ENCODE data around the gene UBE2E1. TPM values are rescaled to one million over a fixed set of nuclear protein-coding genes. Genes with fewer than 3 reads are reported as not detected.

Gene UBE2E1
- total and polyA plus RNA-seq, 2 experiments from 2014 or later: 9.0 to 65.3 TPM

DNA sequence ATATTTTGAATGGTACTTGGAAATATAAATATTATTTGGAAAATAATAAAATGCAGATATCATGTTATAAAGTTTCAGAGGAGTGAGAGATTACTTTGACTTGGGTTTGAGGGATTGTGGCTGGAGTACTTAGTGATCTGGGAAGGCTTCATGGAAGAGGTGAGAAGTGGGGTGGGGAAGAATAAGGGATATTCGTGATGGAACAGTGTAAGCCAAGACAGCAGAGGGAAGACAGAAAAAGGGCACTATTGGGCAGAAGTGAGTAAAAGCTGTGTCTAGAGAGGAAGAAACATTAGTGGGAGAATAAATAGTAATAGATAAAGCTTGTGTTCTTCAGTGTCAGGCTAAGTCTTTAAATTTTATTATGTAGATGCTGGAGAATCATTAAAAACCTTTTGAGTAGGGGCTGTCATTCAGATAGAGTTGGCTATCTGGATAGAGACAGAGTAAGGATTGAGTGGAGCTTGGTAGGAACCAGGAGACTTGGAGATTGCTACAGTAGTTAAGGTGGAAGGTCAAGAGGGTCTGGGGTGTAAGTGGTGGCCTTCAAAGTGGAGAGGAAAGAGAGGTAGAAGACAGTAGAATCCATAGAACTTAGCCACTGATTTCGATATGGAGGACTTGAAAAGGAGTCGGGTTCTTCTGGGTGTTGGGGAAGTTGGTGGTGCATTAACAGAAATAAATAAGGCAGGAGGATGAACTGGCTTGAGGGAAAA is 11.9 kb downstream of the UBE2E1 start:
- WGBS, 2 experiments (ENCODE audit: low coverage in 1 of 2, low lambda C conversion rate in 2 of 2, missing lambda C conversion rate in 2 of 2): 98 to 99% methylated on average over 3 of the region's 3 CpGs
- TF ChIP-seq EZH2phosphoT487 (IDR thresholded peaks at IDR 0.05; ENCODE audit: insufficient read depth, low read depth): no peak
- TF ChIP-seq EZH2 (IDR thresholded peaks at IDR 0.05; ENCODE audit: insufficient read depth, poor library complexity, severe bottlenecking): no peak
- no peaks in the 10 kb centered on the region for H3K4me1 ChIP-seq (ENCODE audit: insufficient read depth)
- H4K20me1 ChIP-seq (ENCODE audit: insufficient read depth): 0 out of 2 replicates have a peak, but pooled peaks cover 10% of the 10 kb centered on the region
- no peaks in the 10 kb centered on the region for H3F3A ChIP-seq (ENCODE audit: insufficient read depth)
- H3K4me3 ChIP-seq: no peak overlapping the region
- no peaks in the 10 kb centered on the region for H3K36me3 ChIP-seq (ENCODE audit: low read depth)
- in situ Hi-C loops (cut with MboI): no loop called here
- no peak overlapping the region for H2AFZ ChIP-seq
- DNase-seq: no peak
- H3K4me2 ChIP-seq (ENCODE audit: unreplicated experiment): no peak overlapping the region
- no peak overlapping the region for H3K9ac ChIP-seq
- H3K79me2 ChIP-seq (ENCODE audit: insufficient read depth): peaks cover 97% of the 10 kb centered on the region
- no peaks in the 10 kb centered on the region for H3K9me2 ChIP-seq (ENCODE audit: insufficient read depth)
- H3K27me3 ChIP-seq (replicated peaks; ENCODE audit: insufficient read depth): no peaks in the 10 kb centered on the region
- no peak overlapping the region for H3K27ac ChIP-seq
- no peaks in the 10 kb centered on the region for H3K9me3 ChIP-seq (ENCODE audit: low read depth)

GRCh38 chr3:23819599-23820360 is 14.0 kb downstream of the UBE2E1 start:
- WGBS, 2 experiments (ENCODE audit: low coverage in 1 of 2, low lambda C conversion rate in 2 of 2, missing lambda C conversion rate in 2 of 2): 64 to 71% methylated on average over 5 of the region's 5 CpGs
- no peaks in the 10 kb centered on the region for H3K9me3 ChIP-seq (ENCODE audit: low read depth)
- H4K20me1 ChIP-seq (ENCODE audit: insufficient read depth): peaks cover 10% of the 10 kb centered on the region; the same call in 1 of the 2 replicates
- no peaks in the 10 kb centered on the region for H3K4me1 ChIP-seq (ENCODE audit: insufficient read depth)
- no peak overlapping the region for H3K4me2 ChIP-seq (ENCODE audit: unreplicated experiment)
- no peak overlapping the region for H3K4me3 ChIP-seq
- no peak overlapping the region for H3K9ac ChIP-seq
- no peaks in the 10 kb centered on the region for H3F3A ChIP-seq (ENCODE audit: insufficient read depth)
- no peaks in the 10 kb centered on the region for H3K36me3 ChIP-seq (ENCODE audit: low read depth)
- no peaks in the 10 kb centered on the region for H3K27me3 ChIP-seq (replicated peaks; ENCODE audit: insufficient read depth)
- peaks cover 96% of the 10 kb centered on the region for H3K79me2 ChIP-seq (ENCODE audit: insufficient read depth)
- H3K27ac ChIP-seq: no peak overlapping the region
- in situ Hi-C loops (cut with MboI): no loop called here
- DNase-seq: no peak
- no peaks in the 10 kb centered on the region for H3K9me2 ChIP-seq (ENCODE audit: insufficient read depth)
- TF ChIP-seq EZH2phosphoT487 (IDR thresholded peaks at IDR 0.05; ENCODE audit: insufficient read depth, low read depth) (no peak), EZH2 (IDR thresholded peaks at IDR 0.05; ENCODE audit: insufficient read depth, poor library complexity, severe bottlenecking) (no peak)
- no peak overlapping the region for H2AFZ ChIP-seq

- Histone ChIP-seq H4K20me1 (ENCODE audit: insufficient read depth) (peaks cover 10% of the 10 kb centered on the region; the same call in 1 of the 2 replicates), H3K4me2 (ENCODE audit: unreplicated experiment) (no peak overlapping the region), H3K4me1 (ENCODE audit: insufficient read depth) (no peaks in the 10 kb centered on the region), H3K79me2 (ENCODE audit: insufficient read depth) (peaks cover 96% of the 10 kb centered on the region), H3K27me3 (replicated peaks; ENCODE audit: insufficient read depth) (no peaks in the 10 kb centered on the region), H3K27ac (no peak overlapping the region), H3K9ac (no peak overlapping the region), H3K9me2 (ENCODE audit: insufficient read depth) (no peaks in the 10 kb centered on the region), H3K36me3 (ENCODE audit: low read depth) (no peaks in the 10 kb centered on the region), H2AFZ (no peak overlapping the region), H3K4me3 (no peak overlapping the region), H3K9me3 (ENCODE audit: low read depth) (no peaks in the 10 kb centered on the region), H3F3A (ENCODE audit: insufficient read depth) (no peaks in the 10 kb centered on the region)
- WGBS, 2 experiments (ENCODE audit: low coverage in 1 of 2, low lambda C conversion rate in 2 of 2, missing lambda C conversion rate in 2 of 2): 81 to 96% methylated on average over 1 of the region's 1 CpG
- no peak for TF ChIP-seq EZH2phosphoT487 (IDR thresholded peaks at IDR 0.05; ENCODE audit: insufficient read depth, low read depth)
- no peak for TF ChIP-seq EZH2 (IDR thresholded peaks at IDR 0.05; ENCODE audit: insufficient read depth, poor library complexity, severe bottlenecking)
- in situ Hi-C loops (cut with MboI): no loop called here
- DNase-seq: peak; percentile 23
These were observed 15.1 kb downstream of the UBE2E1 start for GRCh38 chr3:23820888-23821287.

GRCh38 chr3:23821858-23822257 is 16.1 kb downstream of the UBE2E1 start:
- WGBS, 2 experiments (ENCODE audit: low coverage in 1 of 2, low lambda C conversion rate in 2 of 2, missing lambda C conversion rate in 2 of 2): 96% methylated on average over 1 of the region's 1 CpG
- in situ Hi-C loops (cut with MboI): no loop called here

More at GRCh38 chr3:23821858-23822257, 16.1 kb downstream of the UBE2E1 start:
- H3K9ac ChIP-seq: no peak overlapping the region
- H3F3A ChIP-seq (ENCODE audit: insufficient read depth): no peaks in the 10 kb centered on the region
- H3K4me2 ChIP-seq (ENCODE audit: unreplicated experiment): no peak overlapping the region
- DNase-seq: no peak
- no peak overlapping the region for H3K4me3 ChIP-seq
- no peak overlapping the region for H2AFZ ChIP-seq
- no peaks in the 10 kb centered on the region for H3K36me3 ChIP-seq (ENCODE audit: low read depth)
- no peaks in the 10 kb centered on the region for H3K9me2 ChIP-seq (ENCODE audit: insufficient read depth)
- no peaks in the 10 kb centered on the region for H3K9me3 ChIP-seq (ENCODE audit: low read depth)
- peaks cover 10% of the 10 kb centered on the region; the same call in 1 of the 2 replicates for H4K20me1 ChIP-seq (ENCODE audit: insufficient read depth)
- no peaks in the 10 kb centered on the region for H3K27me3 ChIP-seq (replicated peaks; ENCODE audit: insufficient read depth)
- no peaks in the 10 kb centered on the region for H3K4me1 ChIP-seq (ENCODE audit: insufficient read depth)
- no peak for TF ChIP-seq EZH2 (IDR thresholded peaks at IDR 0.05; ENCODE audit: insufficient read depth, poor library complexity, severe bottlenecking)
- TF ChIP-seq EZH2phosphoT487 (IDR thresholded peaks at IDR 0.05; ENCODE audit: insufficient read depth, low read depth): no peak
- H3K79me2 ChIP-seq (ENCODE audit: insufficient read depth): peaks cover 96% of the 10 kb centered on the region
- no peak overlapping the region for H3K27ac ChIP-seq

Measured in GM23248 (cell line).